Endodermal cell (in vitro differentiated cells): Measurements from ENCODE around the gene OPHN1. TPM values are rescaled to one million over a fixed set of nuclear protein-coding genes. Genes with fewer than 3 reads are reported as not detected.

Experiments used
- DNase-seq: peaks from one replicate; pipeline ENCODE4 v3.0.0-alpha.2; 2017
- H3K27ac ChIP-seq: 2 replicates; pipeline ENCODE4 v1.5.1; 2013; ENCODE audit warnings: mild to moderate bottlenecking, low read depth, low read length, moderate library complexity
- H3K27me3 ChIP-seq: 2 replicates; pipeline ENCODE4 v1.6.1; 2013; ENCODE audit warnings: mild to moderate bottlenecking, low read length, moderate library complexity; ENCODE audit not compliant: insufficient read depth, control insufficient read depth, poor library complexity, severe bottlenecking
- H3K36me3 ChIP-seq: 2 replicates; pipeline ENCODE4 v1.7.0; 2013; ENCODE audit warnings: mild to moderate bottlenecking, low read length, moderate library complexity; ENCODE audit not compliant: control insufficient read depth, insufficient read depth
- H3K4me1 ChIP-seq: one replicate; pipeline ENCODE4 v1.7.0; 2013; ENCODE audit warnings: low read length; ENCODE audit not compliant: control insufficient read depth, insufficient read depth
- H3K4me3 ChIP-seq: 2 replicates; pipeline ENCODE4 v1.5.1; 2013; ENCODE audit warnings: mild to moderate bottlenecking, low read length, moderate library complexity
- H3K9ac ChIP-seq: 2 replicates; pipeline ENCODE4 v1.6.1; 2013; ENCODE audit warnings: mild to moderate bottlenecking, low read length, moderate library complexity; ENCODE audit not compliant: poor library complexity, severe bottlenecking; ENCODE audit errors: extremely low read depth
- H3K9me3 ChIP-seq: 2 replicates; pipeline ENCODE4 v1.6.1; 2013; ENCODE audit warnings: mild to moderate bottlenecking, low read length, moderate library complexity; ENCODE audit not compliant: control insufficient read depth
- H3K27ac Mint-ChIP-seq: 2 replicates; pipeline ENCODE4 v1.8.0; 2020; ENCODE audit warnings: mixed read lengths
- H3K27me3 Mint-ChIP-seq: 2 replicates; pipeline ENCODE4 v1.8.0; 2021; ENCODE audit warnings: mild to moderate bottlenecking, mixed read lengths; ENCODE audit not compliant: insufficient read depth
- H3K36me3 Mint-ChIP-seq: 2 replicates; pipeline ENCODE4 v1.8.0; 2020; ENCODE audit warnings: low read depth, mixed read lengths
- H3K4me1 Mint-ChIP-seq: 2 replicates; pipeline ENCODE4 v1.8.0; 2020; ENCODE audit warnings: mixed read lengths
- H3K4me3 Mint-ChIP-seq: 2 replicates; pipeline ENCODE4 v1.8.0; 2020; ENCODE audit warnings: mild to moderate bottlenecking, moderate library complexity, mixed read lengths
- H3K9me3 Mint-ChIP-seq: 2 replicates; pipeline ENCODE4 v1.8.0; 2020; ENCODE audit warnings: mild to moderate bottlenecking, mixed read lengths
- WGBS, 2 experiments: methylation state at CpG; one replicate each; pipeline versions ENCODE4 v1.1.5 to v1.1.7; 2013; ENCODE audit warnings: missing lambda C conversion rate in 2 of 2, mixed read lengths in 1 of 2; ENCODE audit not compliant: insufficient coverage in 1 of 2, insufficient read length in 1 of 2; 5-methylcytosine and 5-hydroxymethylcytosine counted together
- total RNA-seq, 2 donors: library from RNA; stranded (reverse); fragmentation: NEBNext Ultra II Directional in 1 of 2; extraction: Animal tissue kit (Norgen Biotek cat#: 25700) in 1 of 2; gene quantifications; 2 replicates in 1 of 2; 3 replicates in 1 of 2; pipeline ENCODE4 v1.2.1, GENCODE V29; 2021
- TF ChIP-seq, protein P1 (sequence below): fragments of 200-600 bp; sonication (generic); conservative IDR thresholded peaks from 2 replicates; pipeline ENCODE4 v1.5.0; 2021; ENCODE audit warnings: antibody characterized with exemption, mild to moderate bottlenecking

Gene OPHN1
- total RNA-seq, 2 donors from 2014 or later = 2.9 to 5.0 TPM

DNA sequence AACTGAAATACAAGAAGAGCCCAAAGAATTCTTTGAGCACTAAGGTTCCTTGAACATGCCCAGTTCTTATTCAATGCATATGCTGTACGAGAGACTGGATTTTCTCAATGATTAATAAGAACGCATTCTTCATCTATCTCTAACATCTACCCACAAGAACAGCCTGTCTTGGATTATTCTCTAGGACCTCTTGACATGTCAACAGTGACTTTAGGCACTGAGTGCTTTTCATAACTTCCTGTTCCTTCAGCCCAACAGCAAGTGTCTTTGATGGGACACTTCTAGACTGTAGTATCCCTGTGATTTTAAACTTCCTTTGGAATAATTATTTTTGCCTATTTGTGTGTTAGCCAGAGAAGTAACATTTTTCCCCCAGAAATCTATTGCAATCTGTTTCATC is 69.3 kb downstream of the OPHN1 start:
- H3K27me3 ChIP-seq = no peaks in the 10 kb centered on the region
- DNase-seq = no peak
- no peaks in the 10 kb centered on the region for H3K4me1 Mint-ChIP-seq
- no peak overlapping the region for H3K4me3 ChIP-seq
- WGBS, 2 experiments = 88 to 92% methylated on average over 2 of the region's 2 CpGs
- H3K27ac ChIP-seq = no peak overlapping the region
- H3K4me3 Mint-ChIP-seq = no peak overlapping the region
- no peaks in the 10 kb centered on the region for H3K36me3 Mint-ChIP-seq
- H3K9me3 ChIP-seq = no peaks in the 10 kb centered on the region
- no peaks in the 10 kb centered on the region for H3K27me3 Mint-ChIP-seq
- peaks cover 45% of the 10 kb centered on the region for H3K9me3 Mint-ChIP-seq
- no peaks in the 10 kb centered on the region for H3K4me1 ChIP-seq
- TF ChIP-seq, protein P1, sequence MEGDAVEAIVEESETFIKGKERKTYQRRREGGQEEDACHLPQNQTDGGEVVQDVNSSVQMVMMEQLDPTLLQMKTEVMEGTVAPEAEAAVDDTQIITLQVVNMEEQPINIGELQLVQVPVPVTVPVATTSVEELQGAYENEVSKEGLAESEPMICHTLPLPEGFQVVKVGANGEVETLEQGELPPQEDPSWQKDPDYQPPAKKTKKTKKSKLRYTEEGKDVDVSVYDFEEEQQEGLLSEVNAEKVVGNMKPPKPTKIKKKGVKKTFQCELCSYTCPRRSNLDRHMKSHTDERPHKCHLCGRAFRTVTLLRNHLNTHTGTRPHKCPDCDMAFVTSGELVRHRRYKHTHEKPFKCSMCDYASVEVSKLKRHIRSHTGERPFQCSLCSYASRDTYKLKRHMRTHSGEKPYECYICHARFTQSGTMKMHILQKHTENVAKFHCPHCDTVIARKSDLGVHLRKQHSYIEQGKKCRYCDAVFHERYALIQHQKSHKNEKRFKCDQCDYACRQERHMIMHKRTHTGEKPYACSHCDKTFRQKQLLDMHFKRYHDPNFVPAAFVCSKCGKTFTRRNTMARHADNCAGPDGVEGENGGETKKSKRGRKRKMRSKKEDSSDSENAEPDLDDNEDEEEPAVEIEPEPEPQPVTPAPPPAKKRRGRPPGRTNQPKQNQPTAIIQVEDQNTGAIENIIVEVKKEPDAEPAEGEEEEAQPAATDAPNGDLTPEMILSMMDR = no peak
- no peaks in the 10 kb centered on the region for H3K36me3 ChIP-seq
- no peak overlapping the region for H3K9ac ChIP-seq
- no peak overlapping the region for H3K27ac Mint-ChIP-seq

DNA sequence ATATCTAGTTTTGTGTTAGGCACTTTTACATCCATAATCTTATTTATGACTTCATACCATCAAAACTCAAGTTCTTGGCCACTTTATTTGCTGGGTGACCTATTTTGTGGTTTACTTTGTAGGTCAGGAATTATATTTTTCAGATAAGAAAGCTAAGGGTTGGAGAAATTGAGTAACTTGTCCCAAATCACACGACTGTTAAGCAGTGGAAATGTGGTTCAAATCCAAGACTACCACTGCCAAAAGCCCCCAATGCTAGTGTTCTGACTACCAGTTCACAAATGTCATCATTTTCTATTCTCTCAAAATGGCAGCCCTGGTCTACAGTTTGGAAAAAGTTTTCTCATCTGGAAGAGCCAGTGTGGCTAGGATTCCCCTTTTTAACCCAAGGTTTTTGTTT is 74.6 kb downstream of the OPHN1 start:
- no peak overlapping the region for H3K27ac ChIP-seq
- no peak overlapping the region for H3K27ac Mint-ChIP-seq
- no peaks in the 10 kb centered on the region for H3K36me3 Mint-ChIP-seq
- H3K4me3 Mint-ChIP-seq = no peak overlapping the region
- TF ChIP-seq, protein P1 = no peak
- H3K4me3 ChIP-seq = no peak overlapping the region
- H3K9ac ChIP-seq = no peak overlapping the region
- H3K9me3 Mint-ChIP-seq = peaks cover 25% of the 10 kb centered on the region
- H3K27me3 Mint-ChIP-seq = no peaks in the 10 kb centered on the region
- H3K4me1 ChIP-seq = no peaks in the 10 kb centered on the region
- no peaks in the 10 kb centered on the region for H3K27me3 ChIP-seq
- no peaks in the 10 kb centered on the region for H3K9me3 ChIP-seq
- H3K4me1 Mint-ChIP-seq = no peaks in the 10 kb centered on the region
- 91% methylated on average over 1 of the region's 1 CpG; no CpG with 5 or more reads in 1 of the 2 experiments for WGBS, 2 experiments
- H3K36me3 ChIP-seq = no peaks in the 10 kb centered on the region
- no peak for DNase-seq

DNA sequence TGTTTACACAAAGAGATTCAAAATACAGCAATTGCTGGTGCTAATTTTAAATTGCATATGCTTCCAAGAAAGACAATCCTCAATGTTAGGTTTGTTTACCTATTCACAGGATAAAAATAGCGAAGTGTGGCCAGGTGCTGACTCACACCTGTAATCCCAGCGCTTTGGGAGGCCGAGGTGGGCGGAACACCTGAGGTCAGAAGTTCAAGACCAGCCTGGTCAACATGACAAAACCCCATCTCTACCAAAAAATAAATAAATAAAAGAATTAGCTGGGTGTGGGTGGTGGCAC is 77.7 kb downstream of the OPHN1 start:
- no peak overlapping the region for H3K27ac Mint-ChIP-seq
- TF ChIP-seq, protein P1 = no peak
- H3K36me3 ChIP-seq = no peaks in the 10 kb centered on the region
- no peaks in the 10 kb centered on the region for H3K27me3 ChIP-seq
- no peak overlapping the region for H3K27ac ChIP-seq
- H3K9me3 Mint-ChIP-seq = peaks cover 40% of the 10 kb centered on the region
- no peaks in the 10 kb centered on the region for H3K9me3 ChIP-seq
- 87% methylated on average over 4 of the region's 4 CpGs; no CpG with 5 or more reads in 1 of the 2 experiments for WGBS, 2 experiments
- H3K9ac ChIP-seq = no peak overlapping the region
- no peak overlapping the region for H3K4me3 Mint-ChIP-seq
- no peaks in the 10 kb centered on the region for H3K4me1 Mint-ChIP-seq
- DNase-seq = no peak
- H3K4me3 ChIP-seq = no peak overlapping the region
- no peaks in the 10 kb centered on the region for H3K36me3 Mint-ChIP-seq
- H3K4me1 ChIP-seq = no peaks in the 10 kb centered on the region
- H3K27me3 Mint-ChIP-seq = no peaks in the 10 kb centered on the region
